Central memory CD8-positive, alpha-beta T cell (primary cell): ENCODE measurements around the gene ANKRD23.

Experiments used
- ATAC-seq: fragments of 150-1000 bp; cut with Tn5 transposase; replicated peaks from 2 replicates; pipeline ENCODE4 v1.10.0; 2022; ENCODE audit warnings: mild to moderate bottlenecking, moderate FRiP score, moderate number of reproducible peaks; ENCODE audit not compliant: poor library complexity, severe bottlenecking; ENCODE audit errors: extremely low read depth
- DNase-seq, 2 donors: peaks; one replicate each; pipeline ENCODE4 v3.0.0; 2021; ENCODE audit warnings: low spot score in 2 of 2
- H3K27ac Mint-ChIP-seq: one replicate; pipeline ENCODE4 v1.8.0; 2022; ENCODE audit warnings: low read depth, mild to moderate bottlenecking, moderate library complexity, mixed read lengths
- H3K27me3 Mint-ChIP-seq: one replicate; pipeline ENCODE4 v1.8.0; 2022; ENCODE audit warnings: mixed read lengths
- H3K36me3 Mint-ChIP-seq: one replicate; pipeline ENCODE4 v1.8.0; 2022; ENCODE audit warnings: mild to moderate bottlenecking, moderate library complexity, mixed read lengths; ENCODE audit not compliant: insufficient read depth
- H3K4me1 Mint-ChIP-seq: one replicate; pipeline ENCODE4 v1.8.0; 2022; ENCODE audit warnings: mixed read lengths
- H3K4me3 Mint-ChIP-seq: one replicate; pipeline ENCODE4 v1.8.0; 2022; ENCODE audit warnings: mild to moderate bottlenecking, moderate library complexity, mixed read lengths
- H3K9me3 Mint-ChIP-seq: one replicate; pipeline ENCODE4 v1.8.0; 2022; ENCODE audit warnings: mixed read lengths

ANKRD23 gene

DNA sequence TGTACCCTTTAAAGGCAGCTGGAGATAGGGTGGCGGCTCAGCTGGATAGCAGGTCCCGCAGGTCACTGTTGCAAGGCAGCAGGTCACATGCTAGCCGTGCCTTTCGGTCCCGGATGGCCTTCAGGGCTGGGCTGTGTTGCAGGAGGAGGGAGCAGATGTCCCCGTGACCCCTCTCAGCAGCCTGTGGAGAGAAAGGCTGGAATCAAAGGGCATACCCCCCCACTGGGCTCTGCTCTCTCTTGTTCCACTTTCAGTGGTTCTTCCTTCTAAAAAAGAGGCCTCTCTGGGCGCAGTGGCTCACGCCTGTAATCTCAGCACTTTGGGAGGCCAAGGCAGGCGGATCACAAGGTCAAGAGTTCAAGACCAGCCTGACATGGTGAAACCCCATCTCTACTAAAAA is 4.4 kb upstream of the ANKRD23 start:
- Mint-ChIP-seq H3K27me3 (no peaks in the 10 kb centered on the region), H3K9me3 (no peaks in the 10 kb centered on the region), H3K4me3 (no peak overlapping the region), H3K4me1 (peaks cover 7% of the 10 kb centered on the region), H3K36me3 (peaks cover 49% of the 10 kb centered on the region), H3K27ac (no peak overlapping the region)
- DNase-seq, result no peak
- no peak for ATAC-seq

DNA sequence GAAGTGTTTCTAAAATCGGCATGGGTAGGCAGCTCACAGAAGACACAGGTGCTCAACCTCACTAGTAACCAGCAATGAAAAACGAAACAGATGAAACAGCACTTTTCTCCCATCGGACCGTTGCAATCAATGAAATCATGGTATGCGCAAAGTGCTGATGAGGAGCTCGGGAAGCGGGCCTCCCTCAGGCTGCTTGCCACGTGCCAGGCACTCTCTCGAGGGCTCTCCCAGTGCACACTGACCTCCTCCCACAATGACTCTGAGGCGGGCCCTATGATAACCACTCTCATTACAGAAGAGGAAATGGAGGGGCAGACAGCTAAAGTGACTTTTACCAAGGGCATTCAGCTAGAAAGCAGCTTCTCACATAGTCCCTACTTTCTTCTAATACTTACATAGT is 3.8 kb upstream of the ANKRD23 start:
- ATAC-seq (no peak), DNase-seq (no peak)
- Mint-ChIP-seq H3K4me3 (no peak overlapping the region), H3K36me3 (peaks cover 44% of the 10 kb centered on the region), H3K9me3 (no peaks in the 10 kb centered on the region), H3K27me3 (no peaks in the 10 kb centered on the region), H3K27ac (no peak overlapping the region), H3K4me1 (peaks cover 9% of the 10 kb centered on the region)

- no peaks in the 10 kb centered on the region for H3K9me3 Mint-ChIP-seq
- no peaks in the 10 kb centered on the region for H3K27me3 Mint-ChIP-seq
- H3K4me1 Mint-ChIP-seq, result peaks cover 9% of the 10 kb centered on the region
- H3K36me3 Mint-ChIP-seq, result peaks cover 39% of the 10 kb centered on the region
- DNase-seq (no peak), ATAC-seq (no peak)
- H3K4me3 Mint-ChIP-seq, result no peak overlapping the region
- no peak overlapping the region for H3K27ac Mint-ChIP-seq
These were observed 3.0 kb upstream of the ANKRD23 start for GRCh38 chr2:96846825-96847224.

DNA sequence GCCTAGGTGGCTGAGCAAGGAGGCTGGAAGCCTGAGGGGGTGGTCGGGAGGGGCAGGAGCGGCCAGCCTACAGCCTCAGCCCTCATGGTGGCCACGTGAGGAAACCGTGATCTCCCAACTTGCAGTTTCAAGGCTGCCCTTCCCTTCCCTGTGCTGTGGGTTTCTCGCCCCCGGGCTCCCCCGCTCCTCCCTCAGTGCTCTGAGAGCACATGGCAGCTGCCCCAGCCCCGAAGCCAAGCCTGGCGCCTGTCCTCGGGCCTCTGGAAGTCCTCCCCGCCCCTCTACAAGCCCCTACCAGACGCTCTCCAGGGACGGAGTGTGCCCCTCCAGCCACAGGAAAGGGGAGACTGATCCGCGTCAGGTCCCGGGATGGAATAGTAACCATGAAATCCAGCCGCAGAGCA is 586 bp upstream of the ANKRD23 start:
- H3K9me3 Mint-ChIP-seq, result no peaks in the 10 kb centered on the region
- DNase-seq (no peak), ATAC-seq (no peak)
- no peak overlapping the region for H3K27ac Mint-ChIP-seq
- no peak overlapping the region for H3K4me3 Mint-ChIP-seq
- H3K36me3 Mint-ChIP-seq, result peaks cover 21% of the 10 kb centered on the region
- peaks cover 20% of the 10 kb centered on the region for H3K4me1 Mint-ChIP-seq
- H3K27me3 Mint-ChIP-seq, result no peaks in the 10 kb centered on the region

- ATAC-seq (no peak), DNase-seq (no peak)
- Mint-ChIP-seq H3K27ac (peak overlapping the region; percentile 73), H3K27me3 (no peaks in the 10 kb centered on the region), H3K4me3 (no peak overlapping the region), H3K9me3 (no peaks in the 10 kb centered on the region), H3K4me1 (peaks cover 24% of the 10 kb centered on the region), H3K36me3 (peaks cover 20% of the 10 kb centered on the region)
These were observed 1.2 kb downstream of the ANKRD23 start for GRCh38 chr2:96842600-96842999.

DNA sequence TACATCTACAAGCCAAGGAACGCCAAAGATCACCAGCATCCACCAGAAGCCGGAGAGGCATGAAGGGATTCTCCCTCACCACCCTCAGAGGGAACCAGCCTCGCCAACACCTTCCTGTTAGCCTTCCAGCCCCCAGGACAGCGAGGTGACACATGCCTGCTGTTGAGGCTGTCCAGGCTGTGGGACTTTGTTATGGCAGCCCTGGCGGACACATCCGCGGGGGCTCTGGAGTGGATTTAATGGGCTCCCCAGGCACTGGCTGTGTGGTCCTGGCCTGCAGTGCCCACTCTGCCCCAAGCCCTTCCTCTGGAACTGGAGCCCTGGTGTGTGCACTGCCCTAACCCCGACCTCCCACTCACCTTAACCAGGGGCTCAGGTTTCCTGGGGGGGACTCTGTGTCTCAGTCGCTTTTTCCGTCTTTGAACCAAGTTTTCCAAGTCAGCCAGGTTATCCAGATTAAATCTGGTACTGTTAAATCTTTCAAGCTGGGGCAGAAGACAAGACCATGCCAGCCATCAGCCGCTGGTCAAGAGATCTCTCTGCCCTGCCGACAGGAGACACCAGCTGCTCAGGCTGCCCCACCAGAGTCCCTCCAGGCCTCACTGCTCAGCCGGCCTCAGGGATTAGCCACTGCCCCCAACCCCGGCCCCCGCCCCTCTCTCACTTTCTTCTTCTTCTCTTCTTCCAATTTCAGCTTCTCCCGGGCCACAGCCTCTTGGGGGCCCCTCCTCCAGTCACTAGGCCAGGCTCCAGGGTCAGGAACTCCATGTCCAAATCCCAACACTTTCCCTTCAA is 1.9 kb downstream of the ANKRD23 start:
- H3K4me3 Mint-ChIP-seq, result no peak overlapping the region
- no peaks in the 10 kb centered on the region for H3K27me3 Mint-ChIP-seq
- no peaks in the 10 kb centered on the region for H3K9me3 Mint-ChIP-seq
- DNase-seq, result no peak
- ATAC-seq, result no peak
- H3K4me1 Mint-ChIP-seq, result peaks cover 24% of the 10 kb centered on the region
- H3K27ac Mint-ChIP-seq, result peak overlapping the region; percentile 73
- H3K36me3 Mint-ChIP-seq, result peaks cover 14% of the 10 kb centered on the region

DNA sequence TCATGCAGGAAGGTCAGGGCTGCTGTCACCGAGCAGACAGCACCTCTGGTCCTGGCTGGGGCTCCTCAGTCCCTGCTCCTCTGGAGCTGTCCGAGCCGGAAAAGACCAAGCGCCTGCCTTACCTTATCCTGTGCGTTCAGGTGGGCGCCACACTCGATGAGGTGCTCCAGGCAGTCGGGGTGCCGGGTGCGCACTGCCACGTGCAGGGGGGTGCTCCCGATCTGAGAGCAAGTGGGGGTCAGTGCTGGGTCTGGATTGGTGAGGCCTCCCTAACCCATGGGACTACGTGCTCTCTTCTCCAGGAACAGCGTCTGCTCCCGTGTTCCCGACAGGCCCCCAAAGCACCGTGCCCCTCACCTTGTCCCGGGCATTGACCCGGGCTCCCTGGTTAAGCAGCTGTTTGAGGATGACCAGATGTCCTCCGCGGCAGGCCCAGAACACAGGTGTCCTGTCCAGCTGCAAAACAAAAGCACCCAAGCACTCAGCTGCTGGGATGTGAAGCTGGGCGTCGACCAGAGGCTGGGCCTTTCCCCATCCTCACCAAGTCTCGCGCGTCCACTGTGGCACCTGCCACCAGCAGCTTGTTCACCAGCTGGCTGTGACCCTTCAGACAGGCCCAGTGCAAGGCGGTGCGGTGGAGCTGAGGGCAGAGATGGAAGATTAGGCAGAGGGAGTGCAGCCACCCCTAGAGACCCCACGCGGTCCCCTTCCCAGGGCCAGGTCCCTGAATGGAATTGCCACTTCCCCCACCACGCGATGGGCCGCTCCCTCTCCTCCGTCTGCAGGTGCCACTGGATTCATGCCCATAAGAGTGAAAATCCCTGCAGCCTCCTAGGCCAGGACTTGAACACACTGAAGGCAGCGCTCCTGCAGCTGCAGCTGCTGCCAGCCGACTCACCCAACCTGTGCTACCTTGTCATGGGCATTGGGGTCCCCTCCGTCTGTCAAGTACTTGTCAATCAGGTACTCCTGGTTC is 3.7 kb downstream of the ANKRD23 start:
- peaks cover 15% of the 10 kb centered on the region for H3K36me3 Mint-ChIP-seq
- ATAC-seq (no peak), DNase-seq (no peak)
- peaks cover 24% of the 10 kb centered on the region for H3K4me1 Mint-ChIP-seq
- no peaks in the 10 kb centered on the region for H3K9me3 Mint-ChIP-seq
- peak overlapping the region; percentile 69 for H3K4me3 Mint-ChIP-seq
- no peak overlapping the region for H3K27ac Mint-ChIP-seq
- no peaks in the 10 kb centered on the region for H3K27me3 Mint-ChIP-seq

- H3K27ac Mint-ChIP-seq, result peak overlapping the region; percentile 78
- H3K4me1 Mint-ChIP-seq, result peaks cover 24% of the 10 kb centered on the region
- H3K36me3 Mint-ChIP-seq, result peaks cover 18% of the 10 kb centered on the region
- no peaks in the 10 kb centered on the region for H3K9me3 Mint-ChIP-seq
- no peaks in the 10 kb centered on the region for H3K27me3 Mint-ChIP-seq
- DNase-seq (peak; percentile 75 to 80), ATAC-seq (peak; percentile 99)
- peak overlapping the region; percentile 69 for H3K4me3 Mint-ChIP-seq
These were observed 4.4 kb downstream of the ANKRD23 start for GRCh38 chr2:96839293-96839874.

GRCh38 chr2:96838345-96839292 is 5.2 kb downstream of the ANKRD23 start:
- H3K4me3 Mint-ChIP-seq, result peak overlapping the region; percentile 69
- DNase-seq (no peak), ATAC-seq (no peak)
- peaks cover 21% of the 10 kb centered on the region for H3K4me1 Mint-ChIP-seq
- H3K36me3 Mint-ChIP-seq, result peaks cover 24% of the 10 kb centered on the region
- H3K27me3 Mint-ChIP-seq, result no peaks in the 10 kb centered on the region
- no peaks in the 10 kb centered on the region for H3K9me3 Mint-ChIP-seq
- H3K27ac Mint-ChIP-seq, result peak overlapping the region; percentile 78

- DNase-seq (no peak), ATAC-seq (no peak)
- Mint-ChIP-seq H3K4me1 (peaks cover 15% of the 10 kb centered on the region), H3K27me3 (no peaks in the 10 kb centered on the region), H3K27ac (no peak overlapping the region), H3K9me3 (no peaks in the 10 kb centered on the region), H3K4me3 (no peak overlapping the region), H3K36me3 (peaks cover 25% of the 10 kb centered on the region)
These were observed 6.2 kb downstream of the ANKRD23 start for GRCh38 chr2:96837575-96837974.

DNA sequence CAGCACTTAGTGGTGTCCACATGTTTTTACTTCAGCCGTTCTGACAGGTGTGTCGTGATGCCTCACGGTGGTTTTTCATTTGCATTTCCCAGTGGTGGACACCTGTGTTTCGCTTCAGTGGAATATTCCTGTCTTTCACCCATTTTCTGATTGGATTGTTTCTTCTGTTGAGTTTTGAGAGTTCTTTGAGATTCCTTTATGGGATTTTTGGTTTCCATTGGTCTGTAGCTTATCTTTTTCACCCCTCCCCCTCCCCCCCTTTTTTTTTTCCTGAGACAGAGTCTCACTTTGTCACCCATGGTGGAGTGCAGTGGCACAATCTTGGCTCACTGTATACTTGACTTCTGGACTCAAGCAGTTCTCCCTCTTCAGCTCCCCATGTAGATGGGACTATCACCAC is 8.0 kb downstream of the ANKRD23 start:
- peaks cover 14% of the 10 kb centered on the region for H3K4me1 Mint-ChIP-seq

More for the DNA sequence above, 8.0 kb downstream of the ANKRD23 start:
- no peaks in the 10 kb centered on the region for H3K27me3 Mint-ChIP-seq
- no peak overlapping the region for H3K27ac Mint-ChIP-seq
- no peak overlapping the region for H3K4me3 Mint-ChIP-seq
- peaks cover 37% of the 10 kb centered on the region for H3K36me3 Mint-ChIP-seq
- ATAC-seq (no peak), DNase-seq (no peak)
- H3K9me3 Mint-ChIP-seq, result no peaks in the 10 kb centered on the region
